A549 (cell line): ENCODE results near the gene ABHD17A. TPM values are rescaled to one million over a fixed set of nuclear protein-coding genes. Genes with fewer than 3 reads are reported as not detected.

Experiments used
- ATAC-seq, 2 experiments: fragments of 200-7000 bp in 1 of 2; fragments of >200 bp in 1 of 2; cut with Nextera tagmentation in 1 of 2; cut with Tn5 transposase in 1 of 2; 3 replicates each; pipeline versions ENCODE4 v1.8.0 to v1.9.1; 2018 to 2020; ENCODE audit warnings: mild to moderate bottlenecking in 1 of 2, moderate library complexity in 1 of 2
- CTCF ChIA-PET: fragments of 300-600 bp; sonication (Branson Sonifier 250); formaldehyde crosslinking; extraction: SDS; loops from one replicate; lab custom pipeline; 2021; ENCODE audit warnings: antibody characterized with exemption, inconsistent platforms; lab: Yijun Ruan, JAX
- POLR2A ChIA-PET: fragments of 350-600 bp; formaldehyde crosslinking; extraction: SDS; loops from one replicate; lab custom pipeline; 2021; ENCODE audit warnings: antibody characterized with exemption, inconsistent platforms; lab: Yijun Ruan, JAX
- DNase-seq, 2 experiments: peaks; one replicate each; pipeline versions ENCODE4 v3.0.0 to v3.0.0-alpha.2; 2011 to 2016; ENCODE audit warnings: low read depth in 1 of 2, low spot score in 1 of 2
- FAIRE-seq: peaks from 2 replicates; lab custom pipeline; 2011; peaks lifted over from hg19 to GRCh38; lab: Jason Lieb, UNC
- H3K27ac ChIP-seq, 2 experiments: fragments of >200 bp; sonication (Bioruptor Twin); formaldehyde crosslinking; 3 replicates each; pipeline ENCODE4 v1.5.1; 2016 to 2017
- H3K4me1 ChIP-seq: fragments of >200 bp; sonication (Bioruptor Twin); formaldehyde crosslinking; 3 replicates; pipeline ENCODE4 v1.6.1; 2016
- H3K4me2 ChIP-seq: fragments of >200 bp; sonication (Bioruptor Twin); formaldehyde crosslinking; 3 replicates; pipeline ENCODE4 v1.6.1; 2016
- H3K4me3 ChIP-seq: fragments of >200 bp; sonication (Bioruptor Twin); formaldehyde crosslinking; 3 replicates; pipeline ENCODE4 v1.5.1; 2016
- H3K9me3 ChIP-seq: fragments of >200 bp; sonication (Bioruptor Twin); formaldehyde crosslinking; 3 replicates; pipeline ENCODE4 v1.6.1; 2016
- CBX2 ChIP-seq: fragments of 200-600 bp; sonication (generic); IDR thresholded peaks from 2 replicates; pipeline ENCODE4 v1.6.1; 2016; ENCODE audit warnings: low read depth, mild to moderate bottlenecking, borderline replicate concordance
- CEBPB ChIP-seq, 2 experiments: fragments of >200 bp in 1 of 2; sonication (Bioruptor Twin) in 1 of 2; formaldehyde crosslinking in 1 of 2; IDR thresholded peaks; 2 replicates each; pipeline ENCODE4 v1.6.1; 2012 to 2016
- CHD2 ChIP-seq: fragments of 150-350 bp; IDR thresholded peaks from 2 replicates; pipeline ENCODE4 v1.6.1; 2014; ENCODE audit warnings: low read length; ENCODE audit not compliant: partially characterized antibody
- CHD4 ChIP-seq: fragments of 200-600 bp; sonication (generic); IDR thresholded peaks from 2 replicates; pipeline ENCODE4 v1.6.1; 2016; ENCODE audit warnings: antibody characterized with exemption, mild to moderate bottlenecking, borderline replicate concordance
- EHF ChIP-seq: fragments of 250-450 bp; sonication (Bioruptor Pico); IDR thresholded peaks from 2 replicates; pipeline ENCODE4 v1.5.0; 2020; ENCODE audit warnings: mild to moderate bottlenecking
- ESRRA ChIP-seq: fragments of 150-350 bp; IDR thresholded peaks from 2 replicates; pipeline ENCODE4 v1.6.1; 2014; ENCODE audit warnings: mild to moderate bottlenecking, low read length, borderline replicate concordance
- FOSB ChIP-seq: fragments of 250-450 bp; sonication (Bioruptor Pico); IDR thresholded peaks from 2 replicates; pipeline ENCODE4 v1.5.0; 2020; ENCODE audit warnings: mild to moderate bottlenecking, moderate library complexity
- HDAC2 ChIP-seq: fragments of 200-600 bp; sonication (generic); IDR thresholded peaks from 2 replicates; pipeline ENCODE4 v1.6.1; 2016
- HEYL ChIP-seq: fragments of 250-450 bp; sonication (Bioruptor Pico); IDR thresholded peaks from 2 replicates; pipeline ENCODE4 v1.8.0; 2021; ENCODE audit warnings: mild to moderate bottlenecking, moderate library complexity
- HOXA7 ChIP-seq: fragments of 250-450 bp; sonication (Bioruptor Pico); IDR thresholded peaks from 2 replicates; pipeline ENCODE4 v1.5.0; 2020; ENCODE audit warnings: mild to moderate bottlenecking, moderate library complexity
- JUN ChIP-seq, 2 experiments: fragments of >200 bp; sonication (Bioruptor Twin); formaldehyde crosslinking; IDR thresholded peaks; 2 replicates in 1 of 2; 3 replicates in 1 of 2; pipeline ENCODE4 v1.6.1; 2016 to 2017
- KDM5A ChIP-seq: fragments of 200-600 bp; sonication (generic); IDR thresholded peaks from 2 replicates; pipeline ENCODE4 v1.6.1; 2016; ENCODE audit warnings: antibody characterized with exemption, mild to moderate bottlenecking
- MAFK ChIP-seq: fragments of 450-650 bp; IDR thresholded peaks from 2 replicates; pipeline ENCODE4 v1.6.1; 2014; ENCODE audit not compliant: partially characterized antibody
- MAZ ChIP-seq: fragments of 150-350 bp; IDR thresholded peaks from 2 replicates; pipeline ENCODE4 v1.6.1; 2014; ENCODE audit warnings: antibody characterized with exemption, low read depth, low read length, borderline replicate concordance
- MYC ChIP-seq: IDR thresholded peaks from 2 replicates; pipeline ENCODE4 v1.6.1; 2012; ENCODE audit warnings: mild to moderate bottlenecking, inconsistent platforms, low read length, improper control_type of control experiment, borderline replicate concordance
- NFE2L2 ChIP-seq: fragments of 150-350 bp; conservative IDR thresholded peaks from 2 replicates; pipeline ENCODE4 v1.6.1; 2014; ENCODE audit warnings: low read length
- NPAS2 ChIP-seq: fragments of 250-450 bp; sonication (Bioruptor Pico); IDR thresholded peaks from 2 replicates; pipeline ENCODE4 v1.8.0; 2022; ENCODE audit warnings: mild to moderate bottlenecking, moderate library complexity, borderline replicate concordance
- NR3C1 ChIP-seq: fragments of >200 bp; sonication (Bioruptor Twin); formaldehyde crosslinking; IDR thresholded peaks from 3 replicates; pipeline ENCODE4 v1.6.1; 2017
- POLR2A ChIP-seq: IDR thresholded peaks from 2 replicates; pipeline ENCODE4 v1.6.1; 2012; ENCODE audit warnings: mild to moderate bottlenecking, low read length
- RCOR1 ChIP-seq: fragments of 150-350 bp; IDR thresholded peaks from 2 replicates; pipeline ENCODE4 v1.6.1; 2014; ENCODE audit warnings: antibody characterized with exemption, low read length, low read depth
- RFX5 ChIP-seq: fragments of 450-650 bp; IDR thresholded peaks from 2 replicates; pipeline ENCODE4 v1.7.1; 2014; ENCODE audit warnings: antibody characterized with exemption, mild to moderate bottlenecking, moderate library complexity
- RNF2 ChIP-seq: fragments of 200-600 bp; sonication (generic); IDR thresholded peaks from 2 replicates; pipeline ENCODE4 v1.6.1; 2016; ENCODE audit warnings: low read depth, mild to moderate bottlenecking, antibody characterized with exemption, moderate library complexity, borderline replicate concordance
- ZSCAN20 ChIP-seq: fragments of 250-450 bp; sonication (Bioruptor Pico); IDR thresholded peaks from 2 replicates; pipeline ENCODE4 v1.8.0; 2022; ENCODE audit warnings: mild to moderate bottlenecking, moderate library complexity
- WGBS: methylation state at CpG from one replicate; pipeline ENCODE4 v1.1.6; 2017; ENCODE audit errors: missing lambda C conversion rate; 5-methylcytosine and 5-hydroxymethylcytosine counted together
- polyA plus RNA-seq, 4 experiments: library from polyadenylated mRNA; depleted of rRNA in 3 of 4; stranded (reverse); fragments of >200 nt; fragmentation: RNase III in 1 of 4; extraction: RNeasy Plus Mini Kit Qiagen cat#74134 plus additional on column Dnase treatment in 1 of 4; gene quantifications; 2 replicates in 3 of 4; 3 replicates in 1 of 4; pipeline ENCODE4 v1.2.3, GENCODE V29; 2011 to 2017
- TF ChIP-seq, protein P1 (sequence below): fragments of >200 bp; sonication (Bioruptor Twin); formaldehyde crosslinking; IDR thresholded peaks from 2 replicates; pipeline ENCODE4 v1.6.1; 2016
- TF ChIP-seq, protein P2 (sequence below): fragments of 150-350 bp; IDR thresholded peaks from 2 replicates; pipeline ENCODE4 v1.6.1; 2014; ENCODE audit warnings: low read depth, mild to moderate bottlenecking, low read length
- TF ChIP-seq, protein P3 (sequence below): fragments of 200-600 bp; sonication (generic); IDR thresholded peaks from 2 replicates; pipeline ENCODE4 v1.6.1; 2016; ENCODE audit warnings: antibody characterized with exemption, mild to moderate bottlenecking, moderate library complexity
- TF ChIP-seq, protein P4 (sequence below): fragments of 450-650 bp; IDR thresholded peaks from 2 replicates; pipeline ENCODE4 v1.6.1; 2014; ENCODE audit warnings: antibody characterized with exemption

The ABHD17A gene
- polyA plus RNA-seq, 2 of the 4 experiments (the other 2 are of a cell fraction), result 12.8 to 23.1 TPM

DNA sequence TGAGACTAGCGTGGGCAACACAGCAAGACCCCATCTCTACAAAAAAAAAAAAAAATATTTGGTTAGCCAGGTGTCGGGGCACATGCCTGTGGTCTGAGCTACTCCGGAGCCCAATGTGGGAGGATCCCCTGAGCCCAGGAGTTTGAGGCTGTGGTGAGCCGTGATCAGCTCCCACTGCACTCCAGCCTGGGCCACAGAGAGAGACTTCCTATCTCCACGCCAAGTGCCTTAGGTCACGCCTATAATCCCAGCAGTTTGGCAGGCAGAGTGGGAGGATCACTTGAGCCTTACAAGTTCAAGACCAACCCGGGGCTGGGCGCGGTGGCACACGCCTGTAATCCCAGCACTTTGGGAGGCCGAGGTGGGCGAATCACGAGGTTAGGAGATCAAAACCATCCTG is 11.2 kb upstream of the ABHD17A start:
- POLR2A ChIA-PET, result no interaction called here
- Histone ChIP-seq H3K4me3 (no peak overlapping the region), H3K4me2 (no peak overlapping the region), H3K9me3 (no peaks in the 10 kb centered on the region), H3K4me1 (0 out of 3 replicates have a peak, but pooled peaks cover 7% of the 10 kb centered on the region), H3K27ac (no peak overlapping the region)
- CTCF ChIA-PET, result interaction anchor here (0.6 kb wide), 2 partner anchors 85 to 130 kb away, joined by 3 to 6 read pairs; no protein-coding TSS in a partner anchor
- FAIRE-seq, result no peak
- 84% methylated on average over 12 of the region's 13 CpGs for WGBS
- no peak for TF ChIP-seq RFX5
- no peak for TF ChIP-seq ESRRA
- TF ChIP-seq NFE2L2, result no peak
- TF ChIP-seq RCOR1, result no peak
- TF ChIP-seq ZSCAN20 (CRISPR knock-in tag), result no peak
- TF ChIP-seq CHD2, result no peak
- TF ChIP-seq HEYL, result no peak
- no peak for TF ChIP-seq MAFK
- TF ChIP-seq, protein P1, sequence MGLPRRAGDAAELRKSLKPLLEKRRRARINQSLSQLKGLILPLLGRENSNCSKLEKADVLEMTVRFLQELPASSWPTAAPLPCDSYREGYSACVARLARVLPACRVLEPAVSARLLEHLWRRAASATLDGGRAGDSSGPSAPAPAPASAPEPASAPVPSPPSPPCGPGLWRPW, result no peak
- TF ChIP-seq RNF2, result no peak
- TF ChIP-seq EHF (CRISPR knock-in tag), result no peak
- no peak for TF ChIP-seq NPAS2 (CRISPR knock-in tag)
- no peak for TF ChIP-seq CHD4
- no peak for TF ChIP-seq FOSB (CRISPR knock-in tag)
- no peak for TF ChIP-seq HOXA7 (CRISPR knock-in tag)
- no peak for TF ChIP-seq MAZ
- no peak for TF ChIP-seq JUN (IDR thresholded peaks at IDR 0.05)
- DNase-seq, result no peak
- ATAC-seq, result no peak

DNA sequence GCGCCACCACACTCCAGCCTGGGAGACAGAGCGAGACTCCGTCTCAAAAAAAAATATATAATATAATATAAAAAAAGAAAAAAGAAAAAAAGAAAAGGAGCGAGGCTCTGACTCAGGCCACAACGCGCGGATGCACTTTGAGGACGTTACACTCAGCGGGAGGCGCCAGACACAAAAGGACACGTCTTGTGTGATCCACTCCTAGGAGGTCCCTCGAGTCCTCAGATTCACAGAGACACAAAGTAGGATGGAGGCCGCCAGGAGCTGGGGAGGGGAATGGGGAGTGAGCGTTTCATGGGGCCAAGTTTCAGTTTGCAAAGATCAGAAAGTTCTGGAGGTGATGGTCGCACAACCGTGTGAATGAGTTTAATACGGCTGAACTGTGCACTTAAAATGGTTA is 8.5 kb upstream of the ABHD17A start:
- 84% methylated on average over 17 of the region's 17 CpGs for WGBS

DNA sequence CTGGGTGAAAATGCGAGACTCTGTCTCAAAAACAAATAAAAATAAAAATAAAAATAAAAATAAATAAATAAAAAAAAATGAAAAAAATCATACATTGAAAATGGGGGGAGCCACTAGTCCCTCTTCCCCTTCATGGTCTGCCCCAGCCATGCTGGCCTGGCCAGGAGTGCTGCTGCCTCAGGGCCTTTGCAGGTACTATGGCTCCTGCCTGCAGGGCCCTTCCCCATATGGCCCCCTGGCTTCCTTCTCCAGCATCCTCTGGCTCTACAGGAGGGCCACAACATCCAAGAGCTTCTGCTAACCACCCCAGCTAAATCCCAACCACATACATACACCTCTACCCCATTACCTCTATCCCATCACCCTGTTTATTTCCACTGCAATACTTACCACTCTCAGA is 4.6 kb upstream of the ABHD17A start:
- Histone ChIP-seq H3K4me3 (no peak overlapping the region), H3K27ac (no peak overlapping the region), H3K4me2 (no peak overlapping the region), H3K4me1 (no peaks in the 10 kb centered on the region), H3K9me3 (no peaks in the 10 kb centered on the region)
- CTCF ChIA-PET, result interaction anchor here (1.0 kb wide), 1 partner anchor 26 kb away, joined by 3 read pairs; no protein-coding TSS in a partner anchor
- POLR2A ChIA-PET, result no interaction called here
- no peak for ATAC-seq
- no peak for TF ChIP-seq RCOR1
- no peak for TF ChIP-seq CBX2
- TF ChIP-seq HDAC2, result no peak
- no peak for TF ChIP-seq POLR2A
- TF ChIP-seq CEBPB (IDR thresholded peaks at IDR 0.05), result no peak
- no peak for TF ChIP-seq NFE2L2
- no peak for TF ChIP-seq RFX5
- TF ChIP-seq, protein P2, sequence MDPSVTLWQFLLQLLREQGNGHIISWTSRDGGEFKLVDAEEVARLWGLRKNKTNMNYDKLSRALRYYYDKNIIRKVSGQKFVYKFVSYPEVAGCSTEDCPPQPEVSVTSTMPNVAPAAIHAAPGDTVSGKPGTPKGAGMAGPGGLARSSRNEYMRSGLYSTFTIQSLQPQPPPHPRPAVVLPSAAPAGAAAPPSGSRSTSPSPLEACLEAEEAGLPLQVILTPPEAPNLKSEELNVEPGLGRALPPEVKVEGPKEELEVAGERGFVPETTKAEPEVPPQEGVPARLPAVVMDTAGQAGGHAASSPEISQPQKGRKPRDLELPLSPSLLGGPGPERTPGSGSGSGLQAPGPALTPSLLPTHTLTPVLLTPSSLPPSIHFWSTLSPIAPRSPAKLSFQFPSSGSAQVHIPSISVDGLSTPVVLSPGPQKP, result no peak
- TF ChIP-seq, protein P3, sequence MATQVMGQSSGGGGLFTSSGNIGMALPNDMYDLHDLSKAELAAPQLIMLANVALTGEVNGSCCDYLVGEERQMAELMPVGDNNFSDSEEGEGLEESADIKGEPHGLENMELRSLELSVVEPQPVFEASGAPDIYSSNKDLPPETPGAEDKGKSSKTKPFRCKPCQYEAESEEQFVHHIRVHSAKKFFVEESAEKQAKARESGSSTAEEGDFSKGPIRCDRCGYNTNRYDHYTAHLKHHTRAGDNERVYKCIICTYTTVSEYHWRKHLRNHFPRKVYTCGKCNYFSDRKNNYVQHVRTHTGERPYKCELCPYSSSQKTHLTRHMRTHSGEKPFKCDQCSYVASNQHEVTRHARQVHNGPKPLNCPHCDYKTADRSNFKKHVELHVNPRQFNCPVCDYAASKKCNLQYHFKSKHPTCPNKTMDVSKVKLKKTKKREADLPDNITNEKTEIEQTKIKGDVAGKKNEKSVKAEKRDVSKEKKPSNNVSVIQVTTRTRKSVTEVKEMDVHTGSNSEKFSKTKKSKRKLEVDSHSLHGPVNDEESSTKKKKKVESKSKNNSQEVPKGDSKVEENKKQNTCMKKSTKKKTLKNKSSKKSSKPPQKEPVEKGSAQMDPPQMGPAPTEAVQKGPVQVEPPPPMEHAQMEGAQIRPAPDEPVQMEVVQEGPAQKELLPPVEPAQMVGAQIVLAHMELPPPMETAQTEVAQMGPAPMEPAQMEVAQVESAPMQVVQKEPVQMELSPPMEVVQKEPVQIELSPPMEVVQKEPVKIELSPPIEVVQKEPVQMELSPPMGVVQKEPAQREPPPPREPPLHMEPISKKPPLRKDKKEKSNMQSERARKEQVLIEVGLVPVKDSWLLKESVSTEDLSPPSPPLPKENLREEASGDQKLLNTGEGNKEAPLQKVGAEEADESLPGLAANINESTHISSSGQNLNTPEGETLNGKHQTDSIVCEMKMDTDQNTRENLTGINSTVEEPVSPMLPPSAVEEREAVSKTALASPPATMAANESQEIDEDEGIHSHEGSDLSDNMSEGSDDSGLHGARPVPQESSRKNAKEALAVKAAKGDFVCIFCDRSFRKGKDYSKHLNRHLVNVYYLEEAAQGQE, result no peak
- no peak for TF ChIP-seq CHD2
- TF ChIP-seq KDM5A, result no peak
- FAIRE-seq, result no peak
- DNase-seq, result no peak
- 92% methylated on average over 1 of the region's 1 CpG for WGBS

More for the DNA sequence above, 8.5 kb upstream of the ABHD17A start:
- Histone ChIP-seq H3K27ac (no peak overlapping the region), H3K4me1 (0 out of 3 replicates have a peak, but pooled peaks cover 7% of the 10 kb centered on the region), H3K4me2 (no peak overlapping the region), H3K9me3 (no peaks in the 10 kb centered on the region), H3K4me3 (no peak overlapping the region)
- FAIRE-seq (no peak), DNase-seq (no peak), ATAC-seq (no peak)
- TF ChIP-seq NR3C1 (no peak), MYC (no peak)
- TF ChIP-seq, protein P4, sequence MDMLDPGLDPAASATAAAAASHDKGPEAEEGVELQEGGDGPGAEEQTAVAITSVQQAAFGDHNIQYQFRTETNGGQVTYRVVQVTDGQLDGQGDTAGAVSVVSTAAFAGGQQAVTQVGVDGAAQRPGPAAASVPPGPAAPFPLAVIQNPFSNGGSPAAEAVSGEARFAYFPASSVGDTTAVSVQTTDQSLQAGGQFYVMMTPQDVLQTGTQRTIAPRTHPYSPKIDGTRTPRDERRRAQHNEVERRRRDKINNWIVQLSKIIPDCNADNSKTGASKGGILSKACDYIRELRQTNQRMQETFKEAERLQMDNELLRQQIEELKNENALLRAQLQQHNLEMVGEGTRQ, result no peak
- CTCF ChIA-PET, result no interaction called here
- POLR2A ChIA-PET, result no interaction called here
